Activated T-cell treated with anti-CD3 and anti-CD28 coated beads, Interleukin-2, amount 50 U/mL, for 24 hours (primary cell): ENCODE measurements around the gene EMC8.

Experiments
- DNase-seq: peaks from one replicate; pipeline ENCODE4 v3.0.0-alpha.2; 2020
- H3K27ac Mint-ChIP-seq: 2 replicates; pipeline ENCODE4 v1.8.0; 2020; ENCODE audit warnings: mild to moderate bottlenecking, mixed read lengths
- H3K27me3 Mint-ChIP-seq: 2 replicates; pipeline ENCODE4 v1.8.0; 2020; ENCODE audit warnings: mixed read lengths
- H3K36me3 Mint-ChIP-seq: 2 replicates; pipeline ENCODE4 v1.8.0; 2020; ENCODE audit warnings: low read depth, mixed read lengths
- H3K4me1 Mint-ChIP-seq: 2 replicates; pipeline ENCODE4 v1.8.0; 2020; ENCODE audit warnings: low read depth, mixed read lengths
- H3K4me3 Mint-ChIP-seq: 2 replicates; pipeline ENCODE4 v1.8.0; 2020; ENCODE audit warnings: mild to moderate bottlenecking, moderate library complexity, mixed read lengths
- H3K9me3 Mint-ChIP-seq: 2 replicates; pipeline ENCODE4 v1.8.0; 2020; ENCODE audit warnings: mixed read lengths

The EMC8 gene

DNA sequence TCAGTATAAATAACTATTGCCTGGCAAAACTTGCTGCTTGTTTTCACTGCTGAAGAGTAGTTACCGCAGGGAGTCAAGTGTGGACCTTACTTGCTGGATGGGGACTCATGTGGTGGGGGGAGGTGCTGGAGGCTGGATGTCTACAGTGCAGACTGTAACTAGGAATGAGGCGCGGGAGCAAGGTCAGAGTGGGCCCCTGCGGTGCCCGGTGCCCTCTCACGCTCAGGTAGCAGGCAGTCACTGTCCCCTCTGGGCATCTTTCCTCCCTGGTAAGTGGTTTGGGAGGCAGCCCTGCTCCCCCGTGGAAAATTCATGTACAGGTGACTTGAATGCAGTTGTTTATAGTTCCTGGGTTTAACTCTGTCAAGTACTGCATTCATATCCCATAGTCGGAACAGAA lies 4.6 kb downstream of the EMC8 start:
- H3K27ac Mint-ChIP-seq: peak overlapping the region; percentile 31
- H3K27me3 Mint-ChIP-seq: no peaks in the 10 kb centered on the region
- no peaks in the 10 kb centered on the region for H3K9me3 Mint-ChIP-seq
- H3K4me1 Mint-ChIP-seq: peaks cover 64% of the 10 kb centered on the region
- peaks cover 89% of the 10 kb centered on the region for H3K36me3 Mint-ChIP-seq
- DNase-seq: no peak
- H3K4me3 Mint-ChIP-seq: no peak overlapping the region

GRCh38 chr16:85793662-85794298 lies 5.6 kb downstream of the EMC8 start:
- Mint-ChIP-seq H3K36me3 (peaks cover 94% of the 10 kb centered on the region), H3K27me3 (no peaks in the 10 kb centered on the region), H3K4me3 (no peak overlapping the region), H3K4me1 (peaks cover 68% of the 10 kb centered on the region), H3K9me3 (no peaks in the 10 kb centered on the region), H3K27ac (no peak overlapping the region)
- no peak for DNase-seq

GRCh38 chr16:85789773-85790172 lies 9.6 kb downstream of the EMC8 start:
- no peak for DNase-seq
- peaks cover 36% of the 10 kb centered on the region for H3K4me1 Mint-ChIP-seq
- H3K4me3 Mint-ChIP-seq: no peak overlapping the region
- H3K27me3 Mint-ChIP-seq: no peaks in the 10 kb centered on the region
- no peaks in the 10 kb centered on the region for H3K9me3 Mint-ChIP-seq
- H3K27ac Mint-ChIP-seq: peak overlapping the region; percentile 17
- peaks cover 94% of the 10 kb centered on the region for H3K36me3 Mint-ChIP-seq

GRCh38 chr16:85788819-85789218 lies 10.5 kb downstream of the EMC8 start:
- Mint-ChIP-seq H3K9me3 (no peaks in the 10 kb centered on the region), H3K36me3 (peaks cover 91% of the 10 kb centered on the region), H3K4me3 (no peak overlapping the region), H3K4me1 (peaks cover 31% of the 10 kb centered on the region), H3K27me3 (no peaks in the 10 kb centered on the region), H3K27ac (no peak overlapping the region)
- DNase-seq: no peak

GRCh38 chr16:85785927-85786326 lies 13.4 kb downstream of the EMC8 start:
- H3K36me3 Mint-ChIP-seq: peaks cover 90% of the 10 kb centered on the region
- DNase-seq: no peak
- peaks cover 16% of the 10 kb centered on the region for H3K4me1 Mint-ChIP-seq
- H3K27me3 Mint-ChIP-seq: no peaks in the 10 kb centered on the region
- no peaks in the 10 kb centered on the region for H3K9me3 Mint-ChIP-seq
- H3K4me3 Mint-ChIP-seq: no peak overlapping the region
- no peak overlapping the region for H3K27ac Mint-ChIP-seq

DNA sequence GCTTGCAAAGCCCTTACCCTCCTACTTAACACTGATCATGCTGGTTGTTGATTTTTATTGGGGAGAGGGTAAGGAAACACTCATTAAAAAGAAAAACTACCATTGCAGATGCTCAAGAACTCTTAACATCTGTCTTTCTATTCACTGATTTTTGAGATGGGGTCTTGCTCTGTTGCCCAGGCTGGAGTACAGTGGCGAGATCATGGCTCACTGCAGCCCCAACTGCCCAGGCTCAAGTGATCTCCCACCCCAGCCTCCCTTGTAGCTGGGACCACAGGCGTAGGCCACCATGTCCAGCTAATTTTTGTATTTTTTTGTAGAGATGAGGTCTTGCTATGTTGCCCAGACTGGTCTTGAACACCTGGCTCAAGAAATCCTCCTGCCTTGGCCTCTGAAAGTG lies 14.5 kb downstream of the EMC8 start:
- H3K4me1 Mint-ChIP-seq: peaks cover 6% of the 10 kb centered on the region
- peaks cover 90% of the 10 kb centered on the region for H3K36me3 Mint-ChIP-seq
- no peaks in the 10 kb centered on the region for H3K27me3 Mint-ChIP-seq

GRCh38 chr16:85783441-85783840 lies 15.9 kb downstream of the EMC8 start:
- no peak overlapping the region for H3K4me3 Mint-ChIP-seq
- no peaks in the 10 kb centered on the region for H3K9me3 Mint-ChIP-seq
- peak overlapping the region; percentile 42 for H3K27ac Mint-ChIP-seq
- no peak for DNase-seq
- peaks cover 92% of the 10 kb centered on the region for H3K36me3 Mint-ChIP-seq
- H3K27me3 Mint-ChIP-seq: no peaks in the 10 kb centered on the region
- peaks cover 11% of the 10 kb centered on the region for H3K4me1 Mint-ChIP-seq

More for the DNA sequence above, 14.5 kb downstream of the EMC8 start:
- Mint-ChIP-seq H3K9me3 (no peaks in the 10 kb centered on the region), H3K4me3 (no peak overlapping the region), H3K27ac (no peak overlapping the region)
- no peak for DNase-seq

DNA sequence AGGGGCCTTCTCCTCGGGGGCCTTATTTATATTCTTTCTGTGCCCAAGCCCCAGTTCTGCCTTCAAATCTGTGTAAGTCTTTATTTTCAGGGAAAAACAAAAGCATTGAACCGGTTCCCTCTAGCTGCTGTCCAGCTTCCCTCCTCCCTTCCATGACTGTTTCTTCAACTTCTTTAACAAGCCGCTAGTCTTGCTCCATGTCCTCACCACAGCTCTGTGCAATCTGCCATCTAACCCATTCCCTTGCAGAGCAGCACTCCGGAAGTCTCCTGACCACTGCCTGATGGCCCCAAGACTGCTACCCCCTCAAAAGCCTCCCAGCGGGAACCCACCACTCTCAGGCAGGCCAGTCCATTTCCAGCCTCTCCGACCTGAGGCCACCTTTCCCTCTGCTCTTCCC lies 16.9 kb downstream of the EMC8 start:
- Mint-ChIP-seq H3K27me3 (no peaks in the 10 kb centered on the region), H3K36me3 (peaks cover 92% of the 10 kb centered on the region), H3K9me3 (no peaks in the 10 kb centered on the region), H3K4me3 (no peak overlapping the region), H3K27ac (no peak overlapping the region), H3K4me1 (peaks cover 11% of the 10 kb centered on the region)
- no peak for DNase-seq

GRCh38 chr16:85781695-85782370 lies 17.5 kb downstream of the EMC8 start:
- Mint-ChIP-seq H3K4me1 (peaks cover 11% of the 10 kb centered on the region), H3K36me3 (peaks cover 91% of the 10 kb centered on the region), H3K9me3 (no peaks in the 10 kb centered on the region), H3K27ac (no peak overlapping the region), H3K27me3 (no peaks in the 10 kb centered on the region), H3K4me3 (no peak overlapping the region)
- DNase-seq: no peak

GRCh38 chr16:85781156-85781555 lies 18.2 kb downstream of the EMC8 start:
- no peaks in the 10 kb centered on the region for H3K27me3 Mint-ChIP-seq
- peaks cover 11% of the 10 kb centered on the region for H3K4me1 Mint-ChIP-seq
- H3K9me3 Mint-ChIP-seq: no peaks in the 10 kb centered on the region
- no peak overlapping the region for H3K4me3 Mint-ChIP-seq
- DNase-seq: no peak
- peaks cover 91% of the 10 kb centered on the region for H3K36me3 Mint-ChIP-seq
- no peak overlapping the region for H3K27ac Mint-ChIP-seq

GRCh38 chr16:85780281-85780680 lies 19.1 kb downstream of the EMC8 start:
- Mint-ChIP-seq H3K27me3 (no peaks in the 10 kb centered on the region), H3K36me3 (peaks cover 88% of the 10 kb centered on the region), H3K27ac (peak overlapping the region; percentile 3), H3K9me3 (no peaks in the 10 kb centered on the region), H3K4me3 (no peak overlapping the region), H3K4me1 (peaks cover 11% of the 10 kb centered on the region)
- DNase-seq: no peak

DNA sequence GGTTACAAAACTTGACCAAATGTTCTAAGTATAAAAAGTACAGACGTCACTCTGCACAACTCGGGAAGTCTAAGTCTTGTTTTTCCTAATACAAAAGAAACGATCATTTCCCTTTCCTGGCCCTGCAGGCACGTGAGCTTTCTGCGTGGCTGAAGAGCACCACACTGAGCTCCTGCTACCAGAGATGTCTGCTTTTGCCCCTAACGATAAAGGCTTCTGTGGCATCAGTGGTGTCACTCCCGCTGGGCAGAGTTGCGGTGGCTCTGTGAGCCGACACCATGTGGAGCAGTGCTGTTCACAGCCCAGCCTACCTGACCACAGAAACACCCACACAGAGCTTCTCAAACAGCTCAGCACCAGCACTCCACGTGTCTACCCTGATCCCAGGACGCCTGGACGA lies 20.5 kb downstream of the EMC8 start:
- H3K4me1 Mint-ChIP-seq: peaks cover 11% of the 10 kb centered on the region
- no peaks in the 10 kb centered on the region for H3K9me3 Mint-ChIP-seq
- peak overlapping the region; percentile 71 for H3K27ac Mint-ChIP-seq
- DNase-seq: peak; percentile 47
- no peaks in the 10 kb centered on the region for H3K27me3 Mint-ChIP-seq
- peaks cover 87% of the 10 kb centered on the region for H3K36me3 Mint-ChIP-seq
- no peak overlapping the region for H3K4me3 Mint-ChIP-seq

- peaks cover 11% of the 10 kb centered on the region for H3K4me1 Mint-ChIP-seq
- H3K36me3 Mint-ChIP-seq: peaks cover 77% of the 10 kb centered on the region
These were observed 21.6 kb downstream of the EMC8 start for GRCh38 chr16:85777583-85778310.

DNA sequence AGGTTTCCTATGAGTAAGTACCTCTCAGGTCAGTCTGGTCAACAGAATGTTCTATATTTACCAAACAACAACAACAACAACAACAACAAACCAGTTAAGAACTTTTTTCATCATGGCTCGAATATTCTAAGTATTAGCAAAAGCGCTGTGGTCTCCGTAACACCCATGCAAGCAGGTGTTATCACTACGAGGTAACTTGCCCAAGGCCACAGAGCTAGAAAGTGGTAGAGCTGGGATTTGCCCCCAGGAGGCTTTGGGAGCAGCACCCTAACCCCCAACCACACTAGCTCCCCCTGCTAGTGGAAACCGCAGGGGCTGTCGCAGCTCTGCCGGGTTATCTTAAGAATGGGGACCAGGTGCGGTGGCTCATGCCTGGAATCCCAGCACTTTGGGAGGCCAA lies 24.5 kb downstream of the EMC8 start:
- H3K9me3 Mint-ChIP-seq: no peaks in the 10 kb centered on the region
- H3K36me3 Mint-ChIP-seq: peaks cover 67% of the 10 kb centered on the region
- H3K27ac Mint-ChIP-seq: no peak overlapping the region
- no peaks in the 10 kb centered on the region for H3K27me3 Mint-ChIP-seq
- peaks cover 11% of the 10 kb centered on the region for H3K4me1 Mint-ChIP-seq
- no peak for DNase-seq
- H3K4me3 Mint-ChIP-seq: no peak overlapping the region

More at GRCh38 chr16:85777583-85778310, 21.6 kb downstream of the EMC8 start:
- no peaks in the 10 kb centered on the region for H3K9me3 Mint-ChIP-seq
- no peak overlapping the region for H3K27ac Mint-ChIP-seq
- no peak for DNase-seq
- H3K27me3 Mint-ChIP-seq: no peaks in the 10 kb centered on the region
- H3K4me3 Mint-ChIP-seq: no peak overlapping the region

DNA sequence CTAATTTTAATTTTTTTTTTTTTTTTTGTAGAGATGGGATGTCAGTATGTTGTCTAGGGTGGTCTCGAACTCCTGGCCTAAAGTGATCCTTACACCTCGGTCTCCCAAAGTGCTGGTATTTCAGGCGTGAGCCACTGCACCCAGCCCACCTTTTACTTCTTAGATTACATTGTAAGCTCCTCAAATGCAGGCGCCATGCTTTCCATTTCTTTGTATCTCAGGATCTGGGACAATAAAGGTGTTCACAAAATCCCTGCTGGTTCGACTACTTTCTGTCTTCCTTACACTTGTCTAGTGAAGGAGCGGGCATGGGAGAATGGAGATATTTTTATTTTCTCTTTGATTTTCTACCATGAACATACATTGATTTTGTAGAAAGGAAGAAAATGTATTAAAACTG lies 25.2 kb downstream of the EMC8 start:
- H3K27me3 Mint-ChIP-seq: no peaks in the 10 kb centered on the region
- peaks cover 5% of the 10 kb centered on the region for H3K4me1 Mint-ChIP-seq
- H3K9me3 Mint-ChIP-seq: no peaks in the 10 kb centered on the region
- DNase-seq: no peak
- no peak overlapping the region for H3K4me3 Mint-ChIP-seq
- no peak overlapping the region for H3K27ac Mint-ChIP-seq
- H3K36me3 Mint-ChIP-seq: peaks cover 61% of the 10 kb centered on the region
